ENCODE results near the gene DNAJB4. TPM values are rescaled to one million over a fixed set of nuclear protein-coding genes. Genes with fewer than 3 reads are reported as not detected.

Gene DNAJB4
- total and polyA plus RNA-seq, 2 of the 8 experiments (the other 6 are each of a cell fraction or from before 2014, with no cell fraction given): 6.6 to 21.8 TPM

DNA sequence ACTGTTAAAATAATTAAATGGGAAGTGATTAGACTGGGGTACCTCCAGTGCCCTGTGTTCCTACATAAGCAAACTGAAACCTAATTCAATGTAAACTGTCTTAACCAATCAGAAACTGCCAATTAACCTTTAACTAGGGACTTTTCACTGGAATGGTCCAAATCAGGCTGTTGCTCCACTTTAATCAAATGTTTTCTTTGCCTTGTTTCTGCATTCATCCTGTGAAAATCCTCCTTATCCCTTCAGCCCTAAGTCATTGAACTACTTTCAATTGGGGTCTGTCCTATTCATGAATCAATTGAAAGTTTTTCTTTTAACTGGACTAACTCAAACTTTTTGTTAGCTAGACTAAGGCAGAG lies 20.8 kb upstream of the DNAJB4 start:
- no peak for FAIRE-seq
- Histone ChIP-seq H3K9me3 (ENCODE audit: insufficient read depth in 2 of 2, low read depth in 1 of 2, low read length in 1 of 2) (no peaks in the 10 kb centered on the region), H3K18ac (ENCODE audit: extremely low read depth, low read length) (no peak overlapping the region), H3K9ac (replicated peaks in 1 of 4; ENCODE audit: extremely low read depth in 1 of 4, low read depth in 3 of 4, low read length in 3 of 4) (no peak overlapping the region), H3K4me1 (replicated peaks in 1 of 4; ENCODE audit: control insufficient read depth in 3 of 4, insufficient read depth in 4 of 4, low read length in 3 of 4) (peaks cover 0 to 6% (median 2%) of the 10 kb centered on the region in 4 experiments; a peak in 2 of 7 replicates), H3K4me2 (ENCODE audit: insufficient read depth in 1 of 2, low read depth in 2 of 2, low read length in 2 of 2) (no peak overlapping the region), H3K36me3 (ENCODE audit: control insufficient read depth in 2 of 4, insufficient read depth in 4 of 4, low read length in 3 of 4) (peaks cover 0 to 6% (median 0%) of the 10 kb centered on the region in 4 experiments; a peak in 1 of 8 replicates), H3K4me3 (ENCODE audit: extremely low read depth in 1 of 4, insufficient read depth in 2 of 4, low read depth in 3 of 4, low read length in 4 of 4) (no peak overlapping the region), H4K91ac (replicated peaks; ENCODE audit: insufficient read length, low read length) (no peak overlapping the region), H3K23ac (ENCODE audit: insufficient read length) (no peak overlapping the region), H2BK5ac (ENCODE audit: low read depth, low read length) (no peak overlapping the region), H2BK12ac (ENCODE audit: low read depth, low read length) (no peak overlapping the region), H2AFZ (ENCODE audit: low read length) (no peak overlapping the region), H3K27ac (ENCODE audit: low read depth, low read length) (no peak overlapping the region), H2AK5ac (ENCODE audit: low read depth, low read length) (no peak overlapping the region), H2BK15ac (ENCODE audit: low read length) (no peak overlapping the region), H4K8ac (ENCODE audit: extremely low read depth, insufficient read depth, low read length) (no peak overlapping the region), H3K14ac (ENCODE audit: insufficient read length) (no peak overlapping the region), H3K27me3 (replicated peaks in 1 of 4; ENCODE audit: control insufficient read depth in 3 of 4, extremely low read depth in 1 of 4, insufficient read depth in 3 of 4, low read length in 3 of 4) (no peaks in the 10 kb centered on the region), H3K79me2 (ENCODE audit: control insufficient read depth in 1 of 2, insufficient read depth in 2 of 2, low read length in 2 of 2) (peaks cover 4 to 87% of the 10 kb centered on the region in 2 experiments), H2BK20ac (ENCODE audit: low read length) (no peak overlapping the region), H3K4ac (replicated peaks; ENCODE audit: insufficient read length, low read depth, low read length) (no peak overlapping the region), H4K20me1 (replicated peaks in 1 of 2; ENCODE audit: control insufficient read depth in 1 of 2, insufficient read depth in 2 of 2, low read length in 2 of 2) (peaks cover 3 to 7% of the 10 kb centered on the region in 2 experiments), H3K56ac (replicated peaks; ENCODE audit: insufficient read length, low read depth, low read length) (no peak overlapping the region), H3K79me1 (ENCODE audit: low read depth, low read length) (peaks cover 4% of the 10 kb centered on the region), H3K23me2 (ENCODE audit: low read depth, low read length) (0 out of 2 replicates have a peak, but pooled peaks cover 2% of the 10 kb centered on the region), H4K5ac (ENCODE audit: insufficient read length, low read depth, low read length) (no peak overlapping the region), H2BK120ac (replicated peaks; ENCODE audit: low read depth, low read length) (no peak overlapping the region)
- no peak for DNase-seq (ENCODE audit: low read depth in 1 of 2, low spot score in 2 of 2)
- ChIA-PET CTCF (ENCODE audit: partially characterized antibody) (interaction anchor here (0.7 kb wide), 1 partner anchor 17 kb away, joined by 3 read pairs; no protein-coding TSS in a partner anchor), POLR2A (ENCODE audit: partially characterized antibody) (interaction anchor here (3.7 to 7.5 kb wide), 2 partner anchors 13 to 21 kb away, joined by 13 to 40 read pairs; partner anchors contain the start of gene DNAJB4)
- TF ChIP-seq, protein P1, sequence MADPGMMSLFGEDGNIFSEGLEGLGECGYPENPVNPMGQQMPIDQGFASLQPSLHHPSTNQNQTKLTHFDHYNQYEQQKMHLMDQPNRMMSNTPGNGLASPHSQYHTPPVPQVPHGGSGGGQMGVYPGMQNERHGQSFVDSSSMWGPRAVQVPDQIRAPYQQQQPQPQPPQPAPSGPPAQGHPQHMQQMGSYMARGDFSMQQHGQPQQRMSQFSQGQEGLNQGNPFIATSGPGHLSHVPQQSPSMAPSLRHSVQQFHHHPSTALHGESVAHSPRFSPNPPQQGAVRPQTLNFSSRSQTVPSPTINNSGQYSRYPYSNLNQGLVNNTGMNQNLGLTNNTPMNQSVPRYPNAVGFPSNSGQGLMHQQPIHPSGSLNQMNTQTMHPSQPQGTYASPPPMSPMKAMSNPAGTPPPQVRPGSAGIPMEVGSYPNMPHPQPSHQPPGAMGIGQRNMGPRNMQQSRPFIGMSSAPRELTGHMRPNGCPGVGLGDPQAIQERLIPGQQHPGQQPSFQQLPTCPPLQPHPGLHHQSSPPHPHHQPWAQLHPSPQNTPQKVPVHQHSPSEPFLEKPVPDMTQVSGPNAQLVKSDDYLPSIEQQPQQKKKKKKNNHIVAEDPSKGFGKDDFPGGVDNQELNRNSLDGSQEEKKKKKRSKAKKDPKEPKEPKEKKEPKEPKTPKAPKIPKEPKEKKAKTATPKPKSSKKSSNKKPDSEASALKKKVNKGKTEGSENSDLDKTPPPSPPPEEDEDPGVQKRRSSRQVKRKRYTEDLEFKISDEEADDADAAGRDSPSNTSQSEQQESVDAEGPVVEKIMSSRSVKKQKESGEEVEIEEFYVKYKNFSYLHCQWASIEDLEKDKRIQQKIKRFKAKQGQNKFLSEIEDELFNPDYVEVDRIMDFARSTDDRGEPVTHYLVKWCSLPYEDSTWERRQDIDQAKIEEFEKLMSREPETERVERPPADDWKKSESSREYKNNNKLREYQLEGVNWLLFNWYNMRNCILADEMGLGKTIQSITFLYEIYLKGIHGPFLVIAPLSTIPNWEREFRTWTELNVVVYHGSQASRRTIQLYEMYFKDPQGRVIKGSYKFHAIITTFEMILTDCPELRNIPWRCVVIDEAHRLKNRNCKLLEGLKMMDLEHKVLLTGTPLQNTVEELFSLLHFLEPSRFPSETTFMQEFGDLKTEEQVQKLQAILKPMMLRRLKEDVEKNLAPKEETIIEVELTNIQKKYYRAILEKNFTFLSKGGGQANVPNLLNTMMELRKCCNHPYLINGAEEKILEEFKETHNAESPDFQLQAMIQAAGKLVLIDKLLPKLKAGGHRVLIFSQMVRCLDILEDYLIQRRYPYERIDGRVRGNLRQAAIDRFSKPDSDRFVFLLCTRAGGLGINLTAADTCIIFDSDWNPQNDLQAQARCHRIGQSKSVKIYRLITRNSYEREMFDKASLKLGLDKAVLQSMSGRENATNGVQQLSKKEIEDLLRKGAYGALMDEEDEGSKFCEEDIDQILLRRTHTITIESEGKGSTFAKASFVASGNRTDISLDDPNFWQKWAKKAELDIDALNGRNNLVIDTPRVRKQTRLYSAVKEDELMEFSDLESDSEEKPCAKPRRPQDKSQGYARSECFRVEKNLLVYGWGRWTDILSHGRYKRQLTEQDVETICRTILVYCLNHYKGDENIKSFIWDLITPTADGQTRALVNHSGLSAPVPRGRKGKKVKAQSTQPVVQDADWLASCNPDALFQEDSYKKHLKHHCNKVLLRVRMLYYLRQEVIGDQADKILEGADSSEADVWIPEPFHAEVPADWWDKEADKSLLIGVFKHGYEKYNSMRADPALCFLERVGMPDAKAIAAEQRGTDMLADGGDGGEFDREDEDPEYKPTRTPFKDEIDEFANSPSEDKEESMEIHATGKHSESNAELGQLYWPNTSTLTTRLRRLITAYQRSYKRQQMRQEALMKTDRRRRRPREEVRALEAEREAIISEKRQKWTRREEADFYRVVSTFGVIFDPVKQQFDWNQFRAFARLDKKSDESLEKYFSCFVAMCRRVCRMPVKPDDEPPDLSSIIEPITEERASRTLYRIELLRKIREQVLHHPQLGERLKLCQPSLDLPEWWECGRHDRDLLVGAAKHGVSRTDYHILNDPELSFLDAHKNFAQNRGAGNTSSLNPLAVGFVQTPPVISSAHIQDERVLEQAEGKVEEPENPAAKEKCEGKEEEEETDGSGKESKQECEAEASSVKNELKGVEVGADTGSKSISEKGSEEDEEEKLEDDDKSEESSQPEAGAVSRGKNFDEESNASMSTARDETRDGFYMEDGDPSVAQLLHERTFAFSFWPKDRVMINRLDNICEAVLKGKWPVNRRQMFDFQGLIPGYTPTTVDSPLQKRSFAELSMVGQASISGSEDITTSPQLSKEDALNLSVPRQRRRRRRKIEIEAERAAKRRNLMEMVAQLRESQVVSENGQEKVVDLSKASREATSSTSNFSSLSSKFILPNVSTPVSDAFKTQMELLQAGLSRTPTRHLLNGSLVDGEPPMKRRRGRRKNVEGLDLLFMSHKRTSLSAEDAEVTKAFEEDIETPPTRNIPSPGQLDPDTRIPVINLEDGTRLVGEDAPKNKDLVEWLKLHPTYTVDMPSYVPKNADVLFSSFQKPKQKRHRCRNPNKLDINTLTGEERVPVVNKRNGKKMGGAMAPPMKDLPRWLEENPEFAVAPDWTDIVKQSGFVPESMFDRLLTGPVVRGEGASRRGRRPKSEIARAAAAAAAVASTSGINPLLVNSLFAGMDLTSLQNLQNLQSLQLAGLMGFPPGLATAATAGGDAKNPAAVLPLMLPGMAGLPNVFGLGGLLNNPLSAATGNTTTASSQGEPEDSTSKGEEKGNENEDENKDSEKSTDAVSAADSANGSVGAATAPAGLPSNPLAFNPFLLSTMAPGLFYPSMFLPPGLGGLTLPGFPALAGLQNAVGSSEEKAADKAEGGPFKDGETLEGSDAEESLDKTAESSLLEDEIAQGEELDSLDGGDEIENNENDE (IDR thresholded peaks at IDR 0.05; ENCODE audit: insufficient replicate concordance, low read length): no peak
